GM10248 (cell line): Measurements from ENCODE around the gene OR2T8.

Experiments
- CTCF ChIA-PET: fragments of 300-600 bp; sonication (Branson Sonifier 250); formaldehyde crosslinking; extraction: SDS; loops from one replicate; lab custom pipeline; 2021; ENCODE audit warnings: antibody characterized with exemption; lab: Yijun Ruan, JAX
- POLR2A ChIA-PET: fragments of 350-650 bp; sonication (Branson Sonifier 250); formaldehyde crosslinking; extraction: SDS; loops from one replicate; lab custom pipeline; 2020; ENCODE audit warnings: antibody characterized with exemption; lab: Yijun Ruan, JAX
- DNase-seq: peaks from one replicate; pipeline ENCODE4 v3.0.0; 2012; ENCODE audit errors: extremely low spot score
- TF ChIP-seq, protein P1 (sequence below): IDR thresholded peaks from 2 replicates; pipeline ENCODE4 v1.5.1; 2012; ENCODE audit warnings: mild to moderate bottlenecking, low read depth; ENCODE audit errors: extremely low read depth, missing control alignments, control extremely low read depth

OR2T8 gene

GRCh38 chr1:247966532-247967204, 46.6 kb downstream of the OR2T8 start:
- DNase-seq, result peak; percentile 5
- POLR2A ChIA-PET, result no interaction called here
- CTCF ChIA-PET, result no interaction called here
- TF ChIP-seq, protein P1, sequence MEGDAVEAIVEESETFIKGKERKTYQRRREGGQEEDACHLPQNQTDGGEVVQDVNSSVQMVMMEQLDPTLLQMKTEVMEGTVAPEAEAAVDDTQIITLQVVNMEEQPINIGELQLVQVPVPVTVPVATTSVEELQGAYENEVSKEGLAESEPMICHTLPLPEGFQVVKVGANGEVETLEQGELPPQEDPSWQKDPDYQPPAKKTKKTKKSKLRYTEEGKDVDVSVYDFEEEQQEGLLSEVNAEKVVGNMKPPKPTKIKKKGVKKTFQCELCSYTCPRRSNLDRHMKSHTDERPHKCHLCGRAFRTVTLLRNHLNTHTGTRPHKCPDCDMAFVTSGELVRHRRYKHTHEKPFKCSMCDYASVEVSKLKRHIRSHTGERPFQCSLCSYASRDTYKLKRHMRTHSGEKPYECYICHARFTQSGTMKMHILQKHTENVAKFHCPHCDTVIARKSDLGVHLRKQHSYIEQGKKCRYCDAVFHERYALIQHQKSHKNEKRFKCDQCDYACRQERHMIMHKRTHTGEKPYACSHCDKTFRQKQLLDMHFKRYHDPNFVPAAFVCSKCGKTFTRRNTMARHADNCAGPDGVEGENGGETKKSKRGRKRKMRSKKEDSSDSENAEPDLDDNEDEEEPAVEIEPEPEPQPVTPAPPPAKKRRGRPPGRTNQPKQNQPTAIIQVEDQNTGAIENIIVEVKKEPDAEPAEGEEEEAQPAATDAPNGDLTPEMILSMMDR, result no peak
